Measurements from ENCODE around the gene SLC6A6.

SLC6A6 gene

GRCh38 chr3:14479591-14479990, 77.2 kb downstream of the SLC6A6 start:
- DNase-seq (ENCODE audit: low read depth) = no peak
- no peak overlapping the region for H3K4me3 ChIP-seq (ENCODE audit: low read length)
- TF ChIP-seq, protein P1, sequence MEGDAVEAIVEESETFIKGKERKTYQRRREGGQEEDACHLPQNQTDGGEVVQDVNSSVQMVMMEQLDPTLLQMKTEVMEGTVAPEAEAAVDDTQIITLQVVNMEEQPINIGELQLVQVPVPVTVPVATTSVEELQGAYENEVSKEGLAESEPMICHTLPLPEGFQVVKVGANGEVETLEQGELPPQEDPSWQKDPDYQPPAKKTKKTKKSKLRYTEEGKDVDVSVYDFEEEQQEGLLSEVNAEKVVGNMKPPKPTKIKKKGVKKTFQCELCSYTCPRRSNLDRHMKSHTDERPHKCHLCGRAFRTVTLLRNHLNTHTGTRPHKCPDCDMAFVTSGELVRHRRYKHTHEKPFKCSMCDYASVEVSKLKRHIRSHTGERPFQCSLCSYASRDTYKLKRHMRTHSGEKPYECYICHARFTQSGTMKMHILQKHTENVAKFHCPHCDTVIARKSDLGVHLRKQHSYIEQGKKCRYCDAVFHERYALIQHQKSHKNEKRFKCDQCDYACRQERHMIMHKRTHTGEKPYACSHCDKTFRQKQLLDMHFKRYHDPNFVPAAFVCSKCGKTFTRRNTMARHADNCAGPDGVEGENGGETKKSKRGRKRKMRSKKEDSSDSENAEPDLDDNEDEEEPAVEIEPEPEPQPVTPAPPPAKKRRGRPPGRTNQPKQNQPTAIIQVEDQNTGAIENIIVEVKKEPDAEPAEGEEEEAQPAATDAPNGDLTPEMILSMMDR (conservative IDR thresholded peaks at IDR 0.05; ENCODE audit: low read depth, low read length) = no peak

DNA sequence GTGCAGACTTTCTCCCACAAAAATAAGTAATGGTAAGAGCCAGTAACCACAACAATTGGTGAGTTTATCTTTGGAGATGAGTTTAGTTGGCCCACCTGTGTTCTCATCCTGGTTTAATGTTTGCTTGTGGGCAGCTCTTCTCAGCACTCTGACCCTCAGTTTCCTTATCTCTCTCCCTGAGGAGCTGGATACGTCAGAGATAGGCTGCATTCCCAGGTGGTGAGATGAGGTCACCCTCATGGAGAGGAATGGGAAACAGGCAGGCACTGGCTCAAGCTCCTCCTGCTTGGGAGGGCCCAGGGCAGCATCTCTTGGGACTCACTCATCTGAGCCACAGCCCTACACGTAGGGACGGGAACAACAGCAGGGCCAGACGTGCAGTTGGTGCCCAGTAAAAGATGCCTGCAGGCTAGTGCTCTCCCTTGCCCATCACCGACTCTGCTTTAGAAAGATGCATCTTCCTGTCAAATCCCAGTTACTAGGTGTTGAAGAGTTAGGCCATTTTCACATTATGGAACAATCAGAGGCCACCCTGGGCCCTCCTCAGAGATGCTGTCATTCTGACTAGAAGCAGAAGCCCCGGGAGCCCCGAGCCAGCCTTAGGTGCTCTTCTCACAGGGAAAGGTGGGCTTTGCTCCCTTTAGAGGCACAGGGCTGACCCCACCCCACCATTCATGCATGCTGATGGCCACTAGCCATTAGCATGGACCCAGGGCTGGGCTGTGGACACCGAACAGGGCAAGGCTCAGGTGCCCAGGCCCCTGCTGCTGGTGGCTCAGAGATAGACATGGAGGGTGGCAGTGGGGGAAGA, 78.0 kb downstream of the SLC6A6 start:
- TF ChIP-seq, protein P1 (conservative IDR thresholded peaks at IDR 0.05; ENCODE audit: low read depth, low read length) = no peak

GRCh38 chr3:14481018-14481645, 78.7 kb downstream of the SLC6A6 start:
- H3K4me3 ChIP-seq (ENCODE audit: low read length) = no peak overlapping the region
- no peak for DNase-seq (ENCODE audit: low read depth)
- TF ChIP-seq, protein P1 (conservative IDR thresholded peaks at IDR 0.05; ENCODE audit: low read depth, low read length) = no peak

More for the DNA sequence above, 78.0 kb downstream of the SLC6A6 start:
- no peak overlapping the region for H3K4me3 ChIP-seq (ENCODE audit: low read length)
- DNase-seq (ENCODE audit: low read depth) = no peak

- DNase-seq (ENCODE audit: low read depth) = no peak
- TF ChIP-seq, protein P1 (conservative IDR thresholded peaks at IDR 0.05; ENCODE audit: low read depth, low read length) = no peak
- no peak overlapping the region for H3K4me3 ChIP-seq (ENCODE audit: low read length)
Measured at GRCh38 chr3:14481646-14482036, 79.2 kb downstream of the SLC6A6 start.

- no peak for DNase-seq (ENCODE audit: low read depth)
- TF ChIP-seq, protein P1 (conservative IDR thresholded peaks at IDR 0.05; ENCODE audit: low read depth, low read length) = no peak
- H3K4me3 ChIP-seq (ENCODE audit: low read length) = no peak overlapping the region
Measured at GRCh38 chr3:14482271-14482721, 79.9 kb downstream of the SLC6A6 start.

GRCh38 chr3:14483286-14483685, 80.9 kb downstream of the SLC6A6 start:
- H3K4me3 ChIP-seq (ENCODE audit: low read length) = no peak overlapping the region
- TF ChIP-seq, protein P1 (conservative IDR thresholded peaks at IDR 0.05; ENCODE audit: low read depth, low read length) = no peak
- no peak for DNase-seq (ENCODE audit: low read depth)

All from retinal pigment epithelial cell (primary cell).